SH-SY5Y (cell line): ENCODE measurements around the gene GPR101.

Source experiments
- GATA2 ChIP-seq: IDR thresholded peaks from 2 replicates; pipeline ENCODE4 v1.6.1; 2011; ENCODE audit warnings: mild to moderate bottlenecking, low read depth, low read length
- GATA3 ChIP-seq: IDR thresholded peaks from 2 replicates; pipeline ENCODE4 v1.6.1; 2011; ENCODE audit warnings: low read depth, mild to moderate bottlenecking, low read length, moderate library complexity

- no peak for TF ChIP-seq GATA3
- TF ChIP-seq GATA2 = no peak
Measured at GRCh38 chrX:137031039-137031438, 2.8 kb downstream of the GPR101 start.
